HG03354 (cell line): ENCODE data around the gene COLEC12.
A peak's percentile ranks its signal among the peaks of the same experiment; 100 is the strongest.
"Not testable (repeated sequence)": the region's sequence is repeated elsewhere in the genome, so short reads cannot be mapped to it uniquely, and the experiment has no call there.

Source experiments
- ATAC-seq: cut with Tn5 transposase; IDR thresholded peaks from one replicate; pipeline ENCODE4 v1.9.1; 2021; ENCODE audit warnings: mild to moderate bottlenecking; ENCODE audit not compliant: unreplicated experiment, poor library complexity, severe bottlenecking

The COLEC12 gene

DNA sequence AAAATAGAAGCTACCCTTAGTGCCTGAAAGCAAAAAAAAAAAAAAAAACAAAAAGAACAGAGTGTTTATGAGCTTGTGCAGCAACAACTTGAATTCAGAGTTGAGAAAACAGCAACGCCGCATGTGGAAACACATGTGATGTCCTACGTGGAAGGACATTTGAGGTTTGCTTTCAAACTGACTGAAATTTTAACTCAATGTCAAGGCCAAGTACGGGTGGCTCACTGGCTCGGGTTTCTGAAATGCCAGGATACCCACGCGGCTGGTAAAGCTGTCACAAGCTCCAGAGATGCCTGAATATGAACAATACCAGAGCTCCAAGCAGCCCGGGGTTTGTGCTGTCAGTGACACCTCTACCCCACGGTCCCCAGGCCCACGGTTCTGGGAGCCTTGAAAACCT, 160.5 kb downstream of the COLEC12 start:
- ATAC-seq = no peak

DNA sequence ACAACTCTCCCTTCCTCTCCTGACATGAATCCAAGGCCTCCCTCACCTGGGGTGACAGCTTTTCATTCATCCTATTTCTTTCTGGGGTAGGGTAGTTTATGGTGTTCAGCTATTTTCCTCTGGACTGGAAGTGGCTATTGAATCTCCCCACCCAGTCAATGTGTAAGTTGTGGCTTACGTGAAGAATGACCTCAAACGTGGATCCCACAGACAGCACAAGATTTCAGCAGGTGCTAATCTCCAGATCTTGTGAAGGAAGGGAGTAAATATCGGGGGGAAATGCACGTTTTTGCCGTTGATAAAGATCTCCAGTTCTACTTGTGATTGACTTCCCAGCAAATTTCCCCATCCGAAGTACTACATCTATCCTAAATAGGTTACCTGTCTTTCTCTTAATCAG, 161.3 kb downstream of the COLEC12 start:
- ATAC-seq = no peak

DNA sequence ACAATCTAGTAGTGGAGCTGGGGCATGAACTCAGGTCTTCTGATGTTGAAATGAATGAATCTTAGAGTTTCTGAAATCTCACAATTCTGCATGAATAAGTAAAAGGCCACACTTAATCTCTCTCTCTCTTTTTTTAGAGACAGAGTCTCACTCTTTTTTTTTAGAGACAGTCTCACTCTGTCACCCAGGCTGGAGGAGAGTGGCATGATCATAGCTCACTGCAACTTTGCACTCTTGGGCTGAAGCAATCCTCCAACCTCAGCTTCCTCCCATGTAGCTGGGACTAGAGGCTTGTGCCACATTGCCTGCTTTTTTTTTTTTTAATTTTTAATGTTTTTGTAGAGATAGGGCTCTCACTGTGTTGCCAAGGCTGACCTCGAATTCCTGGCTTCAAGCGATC, 163.8 kb downstream of the COLEC12 start:
- no peak for ATAC-seq

DNA sequence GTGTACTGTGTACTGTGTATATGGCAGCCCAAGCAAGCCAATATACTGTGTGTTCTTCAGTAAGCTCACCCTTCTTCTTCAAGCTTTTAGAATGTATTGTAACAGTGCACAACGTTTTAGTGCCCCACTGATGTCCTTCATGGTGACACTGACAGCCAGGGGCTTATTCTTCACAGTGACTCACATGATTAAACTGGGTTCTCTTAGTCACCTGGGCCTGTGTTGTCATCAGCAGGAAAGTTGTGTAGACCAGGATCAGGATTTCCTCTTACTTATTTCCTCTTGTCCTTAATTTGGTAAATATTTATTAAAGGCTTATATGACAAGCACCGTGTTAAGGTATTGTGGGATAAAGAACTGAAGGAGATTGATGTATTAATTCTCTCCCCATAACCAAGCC, 164.8 kb downstream of the COLEC12 start:
- no peak for ATAC-seq

DNA sequence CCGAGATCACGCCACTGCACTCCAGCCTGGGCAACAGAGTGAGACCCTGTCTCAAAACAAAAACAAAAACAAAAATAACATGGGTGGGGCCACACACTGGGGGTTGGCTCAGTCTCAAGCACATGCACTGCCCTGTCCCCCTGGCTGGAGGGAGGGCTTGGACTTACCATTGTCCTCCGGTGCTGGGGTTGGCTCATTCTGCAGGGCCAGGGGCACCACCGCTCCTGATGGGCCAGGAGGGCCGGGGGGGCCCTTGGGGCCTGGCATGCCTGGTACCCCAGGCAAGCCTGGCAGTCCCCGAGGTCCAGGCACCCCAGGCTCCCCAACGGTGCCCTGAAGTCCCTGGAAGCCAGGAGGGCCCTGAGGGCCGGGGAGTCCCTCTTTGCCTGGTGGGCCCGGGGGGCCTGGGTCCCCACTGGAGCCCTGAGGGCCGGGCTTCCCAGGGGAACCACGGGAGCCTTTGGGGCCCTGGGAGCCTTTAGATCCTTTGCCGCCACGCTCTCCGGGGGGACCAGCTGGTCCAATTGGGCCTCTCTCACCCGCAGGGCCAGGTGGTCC, 165.8 kb downstream of the COLEC12 start:
- ATAC-seq = no peak

DNA sequence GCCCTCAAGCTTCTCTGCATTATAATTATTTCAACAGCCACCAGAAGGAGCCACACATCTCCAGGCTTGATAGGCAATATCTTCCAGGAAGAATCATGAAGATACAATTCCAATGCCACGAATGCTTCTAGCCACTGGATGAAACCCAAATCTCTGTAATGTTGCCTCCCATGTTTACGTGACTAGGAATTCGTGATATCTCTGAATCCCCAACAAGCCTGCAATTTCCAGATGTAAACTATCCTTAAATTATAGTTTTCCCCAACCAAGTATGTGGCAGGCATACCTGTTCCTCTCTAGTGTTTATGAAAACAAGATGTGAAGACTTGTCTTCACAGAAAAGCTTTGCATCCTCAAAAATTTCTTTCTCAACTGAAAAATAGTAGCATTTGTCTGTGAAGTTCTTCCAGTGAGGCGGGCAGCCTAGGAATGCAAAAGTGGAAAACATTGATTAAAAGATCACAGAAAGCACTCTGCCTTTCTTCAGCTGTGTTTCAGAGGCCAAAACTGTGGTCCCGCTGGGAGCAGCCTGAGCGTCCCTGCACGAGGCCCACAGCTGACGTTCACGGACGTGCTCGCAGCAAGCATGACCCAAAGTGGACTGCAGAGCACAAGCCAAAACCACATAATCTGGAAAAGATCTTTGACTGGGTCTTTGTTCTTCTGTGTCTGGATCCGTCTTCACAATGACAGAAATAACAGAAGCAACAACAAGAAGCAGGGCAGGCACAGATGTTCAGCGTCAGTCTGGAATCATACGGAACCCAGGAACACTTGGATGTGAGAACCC, 167.6 kb downstream of the COLEC12 start:
- no peak for ATAC-seq

DNA sequence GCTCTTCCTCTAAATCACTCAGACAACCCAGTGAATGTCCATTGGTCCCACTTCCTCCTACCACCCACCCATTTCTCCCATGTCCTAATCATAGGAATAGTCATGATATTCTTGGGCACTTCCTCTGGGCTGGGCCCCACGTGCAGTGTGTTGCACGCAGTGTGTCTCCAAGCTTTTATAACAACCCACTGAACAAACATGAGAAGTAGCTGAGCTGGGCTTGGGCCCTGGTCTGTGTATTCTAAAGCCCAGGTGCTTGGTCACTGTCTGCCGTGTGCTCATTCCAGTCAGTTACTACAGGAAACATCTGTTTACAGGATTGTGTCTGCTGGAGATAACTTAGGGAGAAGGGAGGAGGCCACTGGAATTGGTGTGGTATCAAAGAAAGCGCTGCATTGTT, 168.5 kb downstream of the COLEC12 start:
- no peak for ATAC-seq

DNA sequence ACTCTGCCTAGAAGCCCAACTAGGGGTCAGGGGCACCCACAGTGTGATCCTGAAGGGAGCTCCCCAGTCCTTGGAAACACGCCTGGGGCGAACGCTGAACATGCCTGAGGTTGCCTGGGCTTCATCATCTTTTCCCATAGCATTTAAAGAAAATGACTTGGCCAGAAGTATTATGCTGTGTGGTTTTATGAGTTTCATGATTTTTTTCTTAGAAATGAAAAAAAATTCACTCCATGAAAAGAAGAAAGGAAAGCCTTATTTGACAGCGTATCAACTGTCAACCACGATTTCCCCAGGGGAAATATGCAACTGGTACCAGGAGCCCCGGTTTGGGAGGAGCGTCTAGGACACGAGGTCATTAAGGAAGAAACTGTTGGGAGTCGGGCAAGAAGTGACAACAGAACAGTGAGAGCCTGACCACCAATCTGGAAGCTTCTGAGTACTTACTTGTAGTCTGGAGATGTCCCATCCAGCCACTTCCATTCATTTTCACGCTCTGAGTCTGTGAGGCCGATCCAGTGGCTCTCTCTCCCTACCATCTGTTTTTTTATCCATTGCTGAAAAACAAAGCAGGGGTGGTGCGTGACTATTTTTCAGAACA, 169.2 kb downstream of the COLEC12 start:
- no peak for ATAC-seq

DNA sequence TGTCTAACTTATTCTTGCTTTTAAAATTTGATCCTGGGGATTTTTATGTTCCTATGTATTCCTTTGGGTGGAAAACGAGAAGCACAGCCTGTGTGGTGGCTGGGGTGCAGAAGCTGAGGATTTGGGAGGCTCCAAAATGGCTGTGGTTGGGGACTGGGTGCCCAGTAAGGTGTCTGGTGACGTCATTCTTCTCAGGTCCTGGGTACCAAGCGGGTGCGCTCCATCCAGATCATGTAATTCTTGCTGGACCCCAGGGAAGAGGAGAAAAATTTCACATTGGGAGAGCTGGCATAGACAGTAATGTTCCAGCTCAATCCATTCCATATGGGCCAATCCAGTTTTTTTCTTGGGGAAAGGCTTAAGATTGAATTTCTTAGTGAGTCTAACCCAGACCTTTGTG, 171.6 kb downstream of the COLEC12 start:
- no peak for ATAC-seq

DNA sequence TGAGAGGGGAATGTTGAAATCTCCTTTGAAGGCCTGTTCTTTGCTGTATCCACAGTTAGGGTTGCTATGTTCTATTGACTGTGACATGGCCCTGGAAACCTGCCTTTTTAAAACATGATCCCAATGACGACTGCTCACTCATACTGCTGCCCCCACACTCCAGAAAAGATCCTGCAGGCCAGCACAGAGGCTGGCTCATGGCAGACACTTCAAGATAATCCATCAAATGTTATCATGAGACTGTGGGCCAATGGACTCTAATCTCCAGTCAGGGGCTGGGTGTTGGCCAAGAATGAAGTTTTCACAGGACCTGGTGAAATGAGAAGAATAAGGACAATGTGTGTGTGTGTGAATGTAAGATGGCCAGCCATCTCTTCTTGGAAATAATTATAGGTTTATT, 173.7 kb downstream of the COLEC12 start:
- ATAC-seq = no peak

DNA sequence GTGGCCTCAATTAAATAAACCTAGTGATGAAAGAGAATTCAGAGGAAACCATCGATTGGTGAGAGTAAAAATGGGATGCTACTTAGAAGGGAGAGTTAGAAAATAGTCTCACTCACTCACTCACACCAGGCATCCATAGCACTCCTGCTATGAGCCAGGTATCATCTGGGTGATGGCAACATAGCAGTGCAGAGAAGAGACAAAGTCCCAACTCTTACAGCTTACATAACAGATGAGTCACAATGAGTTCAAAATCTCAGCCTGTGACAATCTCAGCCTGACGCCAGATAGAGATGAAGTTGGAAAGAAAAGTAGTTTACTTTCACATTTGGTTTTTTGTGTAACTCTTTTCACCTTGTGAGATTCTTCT, 177.3 kb downstream of the COLEC12 start:
- no peak for ATAC-seq

DNA sequence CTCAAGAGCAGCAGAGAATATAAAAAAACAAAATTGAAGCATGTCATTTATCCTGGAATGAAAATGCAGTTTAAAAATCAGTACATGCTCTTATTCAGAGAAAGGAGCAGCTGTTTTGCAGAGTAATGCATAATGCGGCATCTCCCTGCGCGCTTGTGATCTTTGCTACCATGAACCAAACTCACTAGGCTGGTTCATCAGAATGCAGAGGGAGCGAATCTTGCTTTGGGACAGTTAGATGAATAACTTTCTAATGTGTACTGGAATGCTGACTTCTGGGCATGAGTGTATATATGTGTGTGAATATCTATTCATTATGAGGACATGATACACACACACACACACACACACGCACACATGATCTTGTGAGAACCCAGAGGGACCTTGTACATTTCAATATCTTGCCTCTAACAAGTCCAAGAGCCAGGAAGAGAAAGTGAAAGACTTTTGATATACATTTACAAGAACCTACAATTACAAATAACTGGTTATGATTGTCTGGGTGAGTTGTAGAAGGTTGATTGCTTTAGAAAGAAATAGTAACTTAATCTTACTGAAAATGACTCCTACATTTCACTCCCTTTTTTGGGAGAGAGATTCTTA, 178.5 kb downstream of the COLEC12 start:
- ATAC-seq = peak; percentile 56

DNA sequence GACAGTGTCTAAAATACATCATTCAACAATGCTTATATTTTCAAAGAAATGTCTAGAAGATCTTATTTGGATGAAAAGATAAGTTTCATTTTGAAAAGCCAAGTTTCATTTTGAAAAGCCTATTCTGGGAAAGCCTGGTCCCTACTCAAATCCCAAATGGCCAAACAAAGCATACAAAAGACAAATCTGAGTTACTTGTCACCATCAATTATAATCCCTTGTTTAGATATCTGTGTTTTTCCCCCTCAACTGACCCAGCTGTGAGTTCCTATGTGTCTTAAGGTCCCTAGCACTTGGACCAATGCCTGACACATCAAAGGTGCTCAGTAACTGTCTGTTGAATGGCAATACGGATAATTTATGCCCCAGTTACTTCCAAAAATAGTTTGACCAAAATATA, 180.3 kb downstream of the COLEC12 start:
- ATAC-seq = no peak

DNA sequence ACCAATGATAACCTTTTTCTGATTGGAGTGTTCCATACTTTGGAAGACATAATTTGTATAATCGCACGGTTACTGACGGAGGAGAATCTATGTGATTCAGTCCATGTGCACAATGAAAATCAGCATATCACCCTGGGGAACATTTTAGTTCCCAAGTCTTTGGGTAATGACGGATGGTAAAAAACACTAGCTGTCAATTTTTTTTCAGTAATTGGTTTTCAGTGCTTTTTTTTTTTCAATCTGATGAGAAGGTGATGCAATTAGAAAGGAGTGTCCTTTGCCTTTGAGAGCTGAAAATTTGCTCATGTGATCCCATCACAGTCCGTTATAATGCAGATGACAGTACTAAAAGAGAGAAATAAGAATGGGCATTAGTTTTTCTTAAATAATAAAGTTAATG, 180.8 kb downstream of the COLEC12 start:
- no peak for ATAC-seq

DNA sequence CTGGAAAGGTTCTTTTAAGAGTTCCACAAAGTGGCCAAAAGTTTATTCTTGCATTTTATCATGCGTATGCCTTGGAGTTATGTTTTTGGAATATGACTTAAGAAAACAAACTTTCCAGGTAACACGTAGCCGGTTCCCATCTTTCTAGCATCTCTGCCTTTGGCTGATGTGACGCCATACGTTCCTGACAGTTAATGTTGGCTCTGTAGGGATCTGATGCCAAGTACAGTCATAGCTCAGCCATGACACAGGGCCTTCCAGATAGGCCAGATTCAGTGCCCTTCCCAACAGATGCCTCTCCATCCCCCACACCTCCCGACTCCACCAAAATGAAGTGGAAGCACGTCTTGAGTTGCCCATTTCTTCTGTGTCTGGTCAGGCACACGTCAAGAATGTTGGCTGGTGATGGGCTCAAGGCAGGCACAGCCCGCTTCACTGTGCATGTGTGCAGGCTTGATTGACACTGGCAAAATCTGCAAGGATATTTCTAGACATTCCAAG, 181.7 kb downstream of the COLEC12 start:
- ATAC-seq = no peak

DNA sequence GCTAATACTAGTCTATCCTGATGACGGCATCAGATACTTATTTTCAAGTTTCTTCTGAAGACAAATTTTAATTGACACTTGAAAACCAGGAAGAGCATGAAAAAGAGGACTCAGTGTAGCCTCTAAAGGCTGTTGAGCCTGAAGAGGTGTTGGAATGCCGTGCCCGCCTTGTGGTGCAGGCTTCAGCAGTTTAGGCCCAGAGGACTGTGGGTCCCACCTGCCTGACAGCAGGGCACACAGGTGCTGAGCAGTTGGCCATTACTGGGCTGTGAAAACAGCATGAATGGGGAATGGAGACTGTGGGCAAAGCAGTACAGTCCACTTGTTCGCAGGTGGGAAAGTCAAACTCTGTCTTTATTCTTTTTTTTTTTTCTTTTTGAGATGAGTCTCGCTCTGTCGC, 182.9 kb downstream of the COLEC12 start:
- ATAC-seq = no peak

DNA sequence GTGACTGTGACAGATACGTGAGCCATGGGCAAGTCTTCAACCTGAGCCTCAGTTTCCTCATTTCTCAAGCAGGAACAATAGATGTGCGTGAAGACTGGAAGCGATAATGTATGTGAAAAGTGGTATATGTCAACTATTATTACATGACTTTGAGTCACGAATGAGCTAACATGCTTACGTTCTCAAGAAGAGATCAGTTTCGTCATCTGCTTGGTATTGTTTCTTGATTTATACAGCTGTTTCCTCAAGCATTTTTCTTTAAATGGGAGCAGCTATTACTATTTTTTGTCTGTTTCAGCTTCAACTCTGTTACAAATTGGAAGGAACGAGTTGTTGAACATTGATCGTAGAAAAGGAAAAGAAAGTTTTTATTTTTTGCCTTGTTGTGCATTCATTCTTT, 184.1 kb downstream of the COLEC12 start:
- no peak for ATAC-seq

DNA sequence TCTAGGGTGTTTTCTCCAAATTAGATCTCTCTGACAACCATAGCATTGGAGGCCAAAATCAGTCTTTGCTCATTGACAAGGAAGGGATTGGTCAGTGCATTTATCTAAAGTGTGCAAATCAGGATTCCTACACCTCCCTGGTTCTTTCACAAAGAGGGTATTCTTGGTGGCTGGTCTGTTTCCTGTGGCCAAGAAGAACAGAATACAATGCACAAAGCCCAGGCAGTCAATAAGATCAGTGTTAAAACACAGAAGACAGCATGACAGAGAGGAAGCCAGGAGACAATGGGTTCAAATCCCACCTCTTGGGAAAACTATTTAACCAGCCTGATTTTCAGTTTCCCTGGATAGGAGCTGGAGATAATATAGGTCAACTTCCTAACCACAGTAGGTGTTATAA, 186.6 kb downstream of the COLEC12 start:
- ATAC-seq = no peak

DNA sequence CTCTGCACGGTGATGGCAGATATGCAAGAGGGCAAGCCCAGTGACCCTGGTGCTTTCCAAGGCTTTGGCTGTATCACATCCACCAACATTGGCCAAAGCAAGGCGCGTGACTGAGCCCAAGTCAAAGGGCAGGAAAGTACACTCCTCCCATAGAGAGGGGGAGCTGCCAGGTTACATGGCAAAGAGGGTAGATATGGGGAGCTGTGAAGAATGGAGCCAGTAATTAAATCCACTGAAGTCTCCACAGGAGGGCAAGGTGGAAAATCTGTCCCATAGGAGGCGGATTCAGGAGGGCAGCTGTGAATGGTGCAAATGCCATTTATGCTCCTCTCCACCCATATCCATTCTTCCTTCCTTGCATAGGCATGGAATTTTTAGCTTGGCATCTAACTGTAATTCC, 188.1 kb downstream of the COLEC12 start:
- no peak for ATAC-seq

DNA sequence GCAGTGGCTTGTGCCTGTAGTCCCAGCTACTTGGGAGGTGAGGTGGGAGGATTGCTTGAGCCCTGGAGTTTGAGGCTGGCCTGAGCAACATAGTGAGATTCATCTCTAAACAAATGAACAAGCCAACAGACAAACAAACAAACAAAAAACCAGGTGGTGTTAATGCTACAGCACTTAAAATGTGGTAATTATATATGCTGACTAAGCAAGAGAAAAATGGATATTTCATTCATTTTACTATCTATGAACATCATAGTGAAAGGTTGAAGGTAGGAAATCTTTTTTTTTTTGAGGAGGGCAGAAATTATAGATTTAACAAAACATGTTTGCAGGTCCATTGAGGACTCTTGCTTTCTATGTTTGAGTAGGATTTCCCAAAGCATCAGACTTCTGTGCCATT, 190.5 kb downstream of the COLEC12 start:
- no peak for ATAC-seq

DNA sequence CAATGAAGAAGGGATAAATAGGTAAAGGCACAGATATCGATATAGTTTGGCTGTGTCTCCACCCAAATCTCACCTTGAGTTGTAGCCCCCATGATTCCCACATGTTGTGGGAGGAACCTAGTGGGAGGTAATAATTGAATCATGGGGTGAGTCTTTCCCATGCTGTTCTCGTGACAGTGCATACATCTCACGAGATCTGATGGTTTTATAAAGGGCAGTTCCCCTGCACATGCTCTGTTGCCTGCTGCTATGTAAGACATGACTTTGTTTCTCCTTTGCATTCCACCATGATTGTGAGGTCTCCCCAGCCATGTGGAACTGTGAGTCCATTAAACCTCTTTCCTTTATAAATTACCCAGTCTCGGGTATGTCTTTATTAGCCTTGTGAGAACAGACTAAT, 192.4 kb downstream of the COLEC12 start:
- ATAC-seq = not testable (repeated sequence)
